HCT116 (cell line): ENCODE data around the gene ESR1. TPM values are rescaled to one million over a fixed set of nuclear protein-coding genes. Genes with fewer than 3 reads are reported as not detected.

ENCODE experiments used
- ATAC-seq: fragments of 200-7000 bp; cut with Tn5 transposase; 2 replicates; pipeline ENCODE4 v1.9.1; 2020; ENCODE audit warnings: mild to moderate bottlenecking, moderate library complexity
- BruUV-seq: library from RNA; stranded (reverse); fragments of 400-500 nt; replicated peaks from 2 replicates; lab custom pipeline; 2021; lab: Mats Ljungman, UMichigan
- CTCF ChIA-PET: fragments of 300-600 bp; sonication (Branson Sonifier 250); formaldehyde crosslinking; loops from one replicate; lab custom pipeline; 2021; ENCODE audit warnings: antibody characterized with exemption; lab: Charles Lee
- POLR2A ChIA-PET: fragments of 300-600, 350-600 bp; sonication (Branson Sonifier 250); formaldehyde crosslinking; loops from one replicate; lab custom pipeline; 2021; ENCODE audit warnings: antibody characterized with exemption; lab: Charles Lee
- RAD21 ChIA-PET, 2 experiments: fragments of 300-600 bp; sonication (Branson Sonifier 250); formaldehyde crosslinking; loops; one replicate each; lab custom pipeline; 2023; ENCODE audit warnings: low total read pairs in 2 of 2; ENCODE audit not compliant: uncharacterized antibody in 2 of 2, unreplicated experiment in 2 of 2, low non-redundant PET in 1 of 2; lab: Charles Lee
- DNase-seq: peaks from one replicate; pipeline ENCODE4 v3.0.0-alpha.2; 2010; ENCODE audit warnings: low read depth, low spot score
- H2AFZ ChIP-seq: fragments of 200-600 bp; shearing (Covaris generic), sonication (generic); 2 replicates; pipeline ENCODE4 v1.6.1; 2017; ENCODE audit warnings: low read depth, mixed run types, mixed read lengths, antibody characterized with exemption, low read length; ENCODE audit not compliant: poor library complexity, severe bottlenecking
- H3K27ac ChIP-seq: 2 replicates; pipeline ENCODE4 v1.5.1; 2012; ENCODE audit warnings: low read depth, low read length
- H3K27me3 ChIP-seq: fragments of 200-600 bp; sonication (generic); 2 replicates; pipeline ENCODE4 v1.6.1; 2016; ENCODE audit warnings: mixed run types, low read length, mixed read lengths; ENCODE audit not compliant: insufficient read depth
- H3K36me3 ChIP-seq, 2 experiments: fragments of 200-500 bp in 1 of 2; fragments of 200-600 bp in 1 of 2; sonication (Bioruptor generic) in 1 of 2; sonication (generic) in 1 of 2; 2 replicates each; pipeline versions ENCODE4 v1.5.1 to v1.6.1; 2014 to 2016; ENCODE audit warnings: low read length in 2 of 2, inconsistent platforms in 1 of 2, mixed read lengths in 1 of 2, mixed run types in 1 of 2; ENCODE audit not compliant: insufficient read depth in 2 of 2, control insufficient read depth in 1 of 2
- H3K4me1 ChIP-seq, 2 experiments: fragments of 200-600 bp in 1 of 2; sonication (generic) in 1 of 2; 2 replicates each; pipeline versions ENCODE4 v1.5.1 to v1.6.1; 2012 to 2017; ENCODE audit warnings: low read length in 2 of 2, inconsistent platforms in 1 of 2, mild to moderate bottlenecking in 1 of 2, mixed read lengths in 1 of 2, mixed run types in 1 of 2, moderate library complexity in 1 of 2; ENCODE audit not compliant: insufficient read depth in 2 of 2, control insufficient read depth in 1 of 2
- H3K4me2 ChIP-seq: fragments of 200-600 bp; sonication (generic); 2 replicates; pipeline ENCODE4 v1.6.1; 2017; ENCODE audit warnings: mixed run types, low read length, mixed read lengths
- H3K4me3 ChIP-seq, 2 experiments: fragments of 200-600 bp in 1 of 2; sonication (generic) in 1 of 2; replicated peaks in 1 of 2; 2 replicates each; pipeline ENCODE4 v1.5.1; 2011 to 2016; ENCODE audit warnings: low read length in 2 of 2, control low read depth in 1 of 2, low read depth in 1 of 2, mild to moderate bottlenecking in 1 of 2, mixed read lengths in 1 of 2, mixed run types in 1 of 2
- H3K79me2 ChIP-seq: fragments of 200-600 bp; sonication (generic); 2 replicates; pipeline ENCODE4 v1.6.1; 2017; ENCODE audit warnings: mild to moderate bottlenecking, mixed run types, low read length, moderate library complexity, mixed read lengths; ENCODE audit not compliant: insufficient read depth
- H3K9ac ChIP-seq: fragments of 200-600 bp; sonication (generic); 2 replicates; pipeline ENCODE4 v1.6.1; 2016; ENCODE audit warnings: low read length, mixed read lengths
- H3K9me2 ChIP-seq: fragments of 200-600 bp; sonication (generic), shearing (Covaris generic); 2 replicates; pipeline ENCODE4 v1.6.1; 2017; ENCODE audit warnings: mixed run types, mild to moderate bottlenecking, moderate library complexity; ENCODE audit not compliant: insufficient read depth
- H3K9me3 ChIP-seq, 2 experiments: fragments of 200-500 bp in 1 of 2; fragments of 200-600 bp in 1 of 2; sonication (Bioruptor generic) in 1 of 2; sonication (generic) in 1 of 2; 2 replicates each; pipeline ENCODE4 v1.6.1; 2014 to 2017; ENCODE audit warnings: low read length in 2 of 2, mixed read lengths in 2 of 2, inconsistent platforms in 1 of 2, low read depth in 1 of 2, mild to moderate bottlenecking in 1 of 2, mixed run types in 1 of 2, moderate library complexity in 1 of 2; ENCODE audit not compliant: control insufficient read depth in 1 of 2, insufficient read depth in 1 of 2
- H4K20me1 ChIP-seq: fragments of 200-600 bp; sonication (generic), shearing (Covaris generic); 2 replicates; pipeline ENCODE4 v1.6.1; 2017; ENCODE audit warnings: mixed run types, mild to moderate bottlenecking, moderate library complexity; ENCODE audit not compliant: insufficient read depth
- CBX3 ChIP-seq: IDR thresholded peaks from 2 replicates; pipeline ENCODE4 v1.6.1; 2012; ENCODE audit warnings: low read depth
- CEBPB ChIP-seq: IDR thresholded peaks from 2 replicates; pipeline ENCODE4 v1.6.1; 2012; ENCODE audit warnings: low read depth
- ELF1 ChIP-seq: IDR thresholded peaks from 2 replicates; pipeline ENCODE4 v1.6.1; 2012; ENCODE audit warnings: low read depth, borderline replicate concordance
- EZH2phosphoT487 ChIP-seq: fragments of 200-600 bp; IDR thresholded peaks from 2 replicates; pipeline ENCODE4 v1.6.1; 2018; ENCODE audit warnings: antibody characterized with exemption, borderline replicate concordance
- JUND ChIP-seq: IDR thresholded peaks from 2 replicates; pipeline ENCODE4 v1.6.1; 2012
- POLR2A ChIP-seq: IDR thresholded peaks from 2 replicates; pipeline ENCODE4 v1.7.0; 2011; ENCODE audit warnings: borderline replicate concordance; ENCODE audit not compliant: insufficient read depth, insufficient read length; ENCODE audit errors: extremely low read depth
- POLR2AphosphoS5 ChIP-seq: IDR thresholded peaks from 2 replicates; pipeline ENCODE4 v1.6.1; 2011; ENCODE audit warnings: mild to moderate bottlenecking, low read depth, low read length, moderate library complexity
- RAD21 ChIP-seq: IDR thresholded peaks from 2 replicates; pipeline ENCODE4 v1.6.1; 2012; ENCODE audit warnings: low read depth, mild to moderate bottlenecking
- SIN3A ChIP-seq: IDR thresholded peaks from 2 replicates; pipeline ENCODE4 v1.6.1; 2012; ENCODE audit warnings: low read depth
- SP1 ChIP-seq: IDR thresholded peaks from 2 replicates; pipeline ENCODE4 v1.6.1; 2012; ENCODE audit warnings: low read depth
- SRF ChIP-seq: IDR thresholded peaks from 2 replicates; pipeline ENCODE4 v1.6.1; 2012; ENCODE audit warnings: low read depth
- YY1 ChIP-seq: IDR thresholded peaks from 2 replicates; pipeline ENCODE4 v1.6.1; 2011; ENCODE audit warnings: low read length, low read depth, moderate library complexity, mild to moderate bottlenecking; ENCODE audit not compliant: insufficient replicate concordance; ENCODE audit errors: extremely low read depth
- ZFX ChIP-seq: fragments of 450-650 bp; IDR thresholded peaks from 2 replicates; pipeline ENCODE4 v1.6.1; 2017
- intact Hi-C: fragments of 100-400 bp; cut with micrococcal nuclease; formaldehyde crosslinking; loops from 2 replicates; pipeline ENCODE4 v1.10.0; 2022
- total RNA-seq: library from RNA; stranded (reverse); gene quantifications from one replicate; pipeline ENCODE4 v1.2.1, GENCODE V29; 2021; ENCODE audit not compliant: unreplicated experiment
- TF ChIP-seq, protein P1 (sequence below): IDR thresholded peaks from 2 replicates; pipeline ENCODE4 v1.6.1; 2012
- TF ChIP-seq, protein P2 (sequence below), 3 experiments: fragments of 200-600 bp in 1 of 3; sonication (generic) in 1 of 3; IDR thresholded peaks in 2 of 3; conservative IDR thresholded peaks in 1 of 3; 2 replicates each; pipeline ENCODE4 v1.5.1; 2012 to 2017; ENCODE audit warnings: low read depth in 2 of 3, low read length in 2 of 3, antibody characterized with exemption in 1 of 3, borderline replicate concordance in 1 of 3, control low read depth in 1 of 3, mild to moderate bottlenecking in 1 of 3, mixed read lengths in 1 of 3, mixed run types in 1 of 3, moderate library complexity in 1 of 3; ENCODE audit not compliant: insufficient read depth in 1 of 3
- TF ChIP-seq, protein P3 (sequence below): IDR thresholded peaks from 2 replicates; pipeline ENCODE4 v1.6.1; 2011; ENCODE audit warnings: mild to moderate bottlenecking, low read length, moderate library complexity; ENCODE audit not compliant: insufficient replicate concordance; ENCODE audit errors: extremely low read depth
- TF ChIP-seq, protein P4 (sequence below): IDR thresholded peaks from 2 replicates; pipeline ENCODE4 v1.6.1; 2012

Gene ESR1
- total RNA-seq, 1 experiment from 2014 or later: 0.17 TPM

DNA sequence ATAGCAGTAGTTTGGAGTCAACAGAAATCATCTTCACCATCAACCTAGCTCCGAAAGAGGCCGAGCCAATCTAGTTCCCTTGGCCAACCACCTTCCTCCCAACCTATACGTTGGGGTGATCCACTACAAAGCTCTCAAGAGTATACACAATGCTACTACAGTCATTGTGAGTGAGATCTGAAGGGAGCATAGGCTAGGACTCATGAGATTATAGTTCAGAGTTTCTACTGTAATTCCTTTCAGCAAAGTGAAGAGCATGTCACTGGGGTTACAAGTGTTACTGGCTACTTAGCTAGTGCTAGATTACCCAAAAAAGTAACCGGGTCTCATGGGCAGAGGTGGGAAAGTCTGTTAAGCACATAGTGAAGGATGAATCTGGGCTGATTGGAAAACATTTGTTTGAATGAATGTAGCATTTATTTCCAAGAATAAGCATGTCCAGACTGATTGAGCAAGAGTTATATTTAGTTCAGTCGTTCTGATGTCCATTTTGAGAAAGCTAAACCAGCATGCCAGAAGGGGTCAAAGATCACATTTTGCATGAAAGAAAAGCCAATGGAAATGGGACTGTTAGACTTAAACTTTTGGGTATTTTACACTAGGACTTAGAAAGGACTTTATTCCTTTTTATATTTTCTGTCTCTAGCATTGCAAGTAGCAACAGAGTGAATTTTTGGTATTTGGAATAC, 10.5 kb upstream of the ESR1 start:
- intact Hi-C loops: no loop called here
- no peaks in the 10 kb centered on the region for H3K79me2 ChIP-seq
- no peaks in the 10 kb centered on the region for H3K9me2 ChIP-seq
- 0 out of 2 replicates have a peak, but pooled peaks cover 8% of the 10 kb centered on the region for H3K27me3 ChIP-seq
- no peaks in the 10 kb centered on the region for H3K9me3 ChIP-seq
- H3K27ac ChIP-seq: no peak overlapping the region
- H4K20me1 ChIP-seq: no peaks in the 10 kb centered on the region
- H3K36me3 ChIP-seq: no peaks in the 10 kb centered on the region
- no TSS peak for BruUV-seq
- H3K9ac ChIP-seq: no peak overlapping the region
- no peak overlapping the region for H2AFZ ChIP-seq
- no peak overlapping the region for H3K4me3 ChIP-seq
- H3K4me1 ChIP-seq: no peaks in the 10 kb centered on the region
- TF ChIP-seq SIN3A (no peak), EZH2phosphoT487 (no peak), ZFX (no peak), CBX3 (no peak), RAD21 (no peak), POLR2A (no peak), CEBPB (no peak), POLR2AphosphoS5 (no peak), JUND (no peak), SRF (no peak), SP1 (no peak), ELF1 (no peak), YY1 (no peak)
- TF ChIP-seq, protein P1, sequence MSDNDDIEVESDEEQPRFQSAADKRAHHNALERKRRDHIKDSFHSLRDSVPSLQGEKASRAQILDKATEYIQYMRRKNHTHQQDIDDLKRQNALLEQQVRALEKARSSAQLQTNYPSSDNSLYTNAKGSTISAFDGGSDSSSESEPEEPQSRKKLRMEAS: no peak
- TF ChIP-seq, protein P2, sequence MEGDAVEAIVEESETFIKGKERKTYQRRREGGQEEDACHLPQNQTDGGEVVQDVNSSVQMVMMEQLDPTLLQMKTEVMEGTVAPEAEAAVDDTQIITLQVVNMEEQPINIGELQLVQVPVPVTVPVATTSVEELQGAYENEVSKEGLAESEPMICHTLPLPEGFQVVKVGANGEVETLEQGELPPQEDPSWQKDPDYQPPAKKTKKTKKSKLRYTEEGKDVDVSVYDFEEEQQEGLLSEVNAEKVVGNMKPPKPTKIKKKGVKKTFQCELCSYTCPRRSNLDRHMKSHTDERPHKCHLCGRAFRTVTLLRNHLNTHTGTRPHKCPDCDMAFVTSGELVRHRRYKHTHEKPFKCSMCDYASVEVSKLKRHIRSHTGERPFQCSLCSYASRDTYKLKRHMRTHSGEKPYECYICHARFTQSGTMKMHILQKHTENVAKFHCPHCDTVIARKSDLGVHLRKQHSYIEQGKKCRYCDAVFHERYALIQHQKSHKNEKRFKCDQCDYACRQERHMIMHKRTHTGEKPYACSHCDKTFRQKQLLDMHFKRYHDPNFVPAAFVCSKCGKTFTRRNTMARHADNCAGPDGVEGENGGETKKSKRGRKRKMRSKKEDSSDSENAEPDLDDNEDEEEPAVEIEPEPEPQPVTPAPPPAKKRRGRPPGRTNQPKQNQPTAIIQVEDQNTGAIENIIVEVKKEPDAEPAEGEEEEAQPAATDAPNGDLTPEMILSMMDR (IDR thresholded peaks at IDR 0.05 in 2 of 3, conservative IDR thresholded peaks at IDR 0.05 in 1 of 3; ENCODE audit: borderline replicate concordance in 1 of 3, insufficient read depth in 1 of 3, low read depth in 2 of 3, low read length in 2 of 3): no peak
- TF ChIP-seq, protein P3, sequence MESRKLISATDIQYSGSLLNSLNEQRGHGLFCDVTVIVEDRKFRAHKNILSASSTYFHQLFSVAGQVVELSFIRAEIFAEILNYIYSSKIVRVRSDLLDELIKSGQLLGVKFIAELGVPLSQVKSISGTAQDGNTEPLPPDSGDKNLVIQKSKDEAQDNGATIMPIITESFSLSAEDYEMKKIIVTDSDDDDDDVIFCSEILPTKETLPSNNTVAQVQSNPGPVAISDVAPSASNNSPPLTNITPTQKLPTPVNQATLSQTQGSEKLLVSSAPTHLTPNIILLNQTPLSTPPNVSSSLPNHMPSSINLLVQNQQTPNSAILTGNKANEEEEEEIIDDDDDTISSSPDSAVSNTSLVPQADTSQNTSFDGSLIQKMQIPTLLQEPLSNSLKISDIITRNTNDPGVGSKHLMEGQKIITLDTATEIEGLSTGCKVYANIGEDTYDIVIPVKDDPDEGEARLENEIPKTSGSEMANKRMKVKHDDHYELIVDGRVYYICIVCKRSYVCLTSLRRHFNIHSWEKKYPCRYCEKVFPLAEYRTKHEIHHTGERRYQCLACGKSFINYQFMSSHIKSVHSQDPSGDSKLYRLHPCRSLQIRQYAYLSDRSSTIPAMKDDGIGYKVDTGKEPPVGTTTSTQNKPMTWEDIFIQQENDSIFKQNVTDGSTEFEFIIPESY: no peak
- TF ChIP-seq, protein P4, sequence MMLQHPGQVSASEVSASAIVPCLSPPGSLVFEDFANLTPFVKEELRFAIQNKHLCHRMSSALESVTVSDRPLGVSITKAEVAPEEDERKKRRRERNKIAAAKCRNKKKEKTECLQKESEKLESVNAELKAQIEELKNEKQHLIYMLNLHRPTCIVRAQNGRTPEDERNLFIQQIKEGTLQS: no peak
- H3K4me2 ChIP-seq: no peak overlapping the region
- DNase-seq: no peak
- POLR2A ChIA-PET: no interaction called here
- ATAC-seq: no peak
- RAD21 ChIA-PET: no interaction called here
- CTCF ChIA-PET: no interaction called here
